DMS79 treated with DMSO at 0.1 percent for 48 hours (cell line): Measurements from ENCODE around the gene COL8A1.

Experiments used
- DNase-seq: peaks from one replicate; lab custom pipeline; 2025; lab: John Stamatoyannopoulos, UW

Gene COL8A1

DNA sequence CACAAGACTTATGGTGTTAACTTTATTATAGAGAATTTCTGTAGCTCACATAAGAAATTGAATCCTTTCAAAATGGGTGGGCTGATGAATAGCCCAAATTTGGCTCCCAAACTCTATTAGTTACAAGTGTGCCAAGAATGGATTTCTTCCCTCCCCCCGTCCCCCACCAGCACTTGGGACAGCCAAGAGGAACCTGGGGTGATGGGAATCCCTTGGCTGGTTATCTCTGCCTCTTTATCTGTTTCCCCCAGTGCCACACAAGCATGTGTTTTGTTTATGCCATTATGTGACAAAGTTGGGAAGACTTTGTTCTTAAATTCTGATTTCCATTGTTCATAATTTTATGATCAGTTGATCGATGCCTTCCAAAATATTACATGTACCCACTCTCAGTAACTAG, 207.6 kb downstream of the COL8A1 start:
- no peak for DNase-seq

DNA sequence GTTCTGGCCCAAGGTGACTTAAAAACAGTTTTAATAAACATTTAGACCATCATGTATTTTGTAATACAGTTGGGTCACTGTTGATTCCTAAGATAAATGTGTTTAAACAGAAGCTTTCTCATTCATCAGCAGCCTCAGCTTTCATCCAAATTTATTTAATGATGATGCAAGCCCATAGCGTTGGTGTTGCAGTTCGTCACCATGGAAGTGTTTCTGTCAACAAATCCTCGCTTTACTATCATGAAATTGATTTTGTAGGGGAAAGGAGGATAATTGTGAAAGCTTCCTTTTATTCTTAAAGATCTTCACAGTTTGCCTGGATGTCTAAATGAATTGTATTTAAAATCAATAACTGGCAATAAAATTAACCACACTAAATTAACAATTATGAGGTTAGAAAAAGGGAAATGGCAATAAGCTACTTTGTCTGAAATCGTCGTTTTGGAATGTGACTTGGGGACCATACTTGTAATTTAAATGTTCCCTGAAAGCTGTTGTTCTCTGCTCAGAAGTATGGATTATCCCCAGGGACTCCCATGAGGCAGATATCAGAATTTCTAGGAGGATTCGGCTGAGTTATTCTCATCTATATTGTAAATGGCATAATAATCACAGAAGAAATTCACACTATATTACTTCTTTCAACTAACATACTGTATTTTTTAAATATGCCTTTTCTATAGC, 208.2 kb downstream of the COL8A1 start:
- no peak for DNase-seq

- DNase-seq = no peak
Measured at GRCh38 chr3:99848433-99848832, 210.0 kb downstream of the COL8A1 start.
